ENCODE measurements around the gene ALOX5AP. TPM values are rescaled to one million over a fixed set of nuclear protein-coding genes. Genes with fewer than 3 reads are reported as not detected.

ALOX5AP gene
- total and polyA plus RNA-seq, 7 donors = 11.6 to 65.0 (median 23.9) TPM

DNA sequence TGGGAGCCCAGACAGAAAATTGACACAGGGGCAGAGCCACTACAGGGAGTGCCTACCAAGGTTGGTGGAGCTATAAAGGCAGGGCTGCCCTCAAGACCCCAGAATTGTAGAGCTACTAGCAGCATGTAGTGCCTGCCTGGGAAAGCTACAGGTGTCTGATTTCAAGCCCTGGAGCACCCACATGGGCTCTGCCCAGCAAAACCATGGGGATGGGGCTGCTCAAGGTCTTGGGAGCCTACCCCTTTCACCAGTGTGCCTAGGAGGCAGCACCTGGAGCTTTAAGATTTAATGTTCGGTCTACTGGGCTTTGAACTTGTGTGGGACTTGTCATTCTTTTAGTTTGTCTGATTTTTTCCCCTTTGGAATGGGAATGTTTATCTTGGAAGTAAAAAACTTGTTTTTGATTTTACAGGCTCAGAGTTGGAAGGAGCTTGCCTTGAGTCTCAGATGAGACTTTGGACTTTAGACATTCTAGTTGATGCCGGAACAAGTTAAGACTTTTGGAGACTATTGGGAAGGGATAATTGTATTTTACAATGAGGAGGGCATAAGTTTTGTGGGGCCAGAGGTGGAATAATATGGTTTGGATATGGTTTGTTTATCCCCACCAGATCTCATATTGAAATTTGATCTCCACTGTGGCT is 45.1 kb downstream of the ALOX5AP start:
- Histone ChIP-seq H3K27ac (no peak overlapping the region), H3K36me3 (no peaks in the 10 kb centered on the region), H3K9me3 (no peaks in the 10 kb centered on the region), H3K27me3 (no peaks in the 10 kb centered on the region), H3K4me3 (no peak overlapping the region), H3K4me1 (no peaks in the 10 kb centered on the region)
- 23 to 73% methylated on average over 2 of the region's 2 CpGs for WGBS, 2 donors
- TF ChIP-seq EP300 (IDR thresholded peaks at IDR 0.05) = no peak
- TF ChIP-seq POLR2AphosphoS5 (IDR thresholded peaks at IDR 0.05) = no peak
- TF ChIP-seq, protein P1, sequence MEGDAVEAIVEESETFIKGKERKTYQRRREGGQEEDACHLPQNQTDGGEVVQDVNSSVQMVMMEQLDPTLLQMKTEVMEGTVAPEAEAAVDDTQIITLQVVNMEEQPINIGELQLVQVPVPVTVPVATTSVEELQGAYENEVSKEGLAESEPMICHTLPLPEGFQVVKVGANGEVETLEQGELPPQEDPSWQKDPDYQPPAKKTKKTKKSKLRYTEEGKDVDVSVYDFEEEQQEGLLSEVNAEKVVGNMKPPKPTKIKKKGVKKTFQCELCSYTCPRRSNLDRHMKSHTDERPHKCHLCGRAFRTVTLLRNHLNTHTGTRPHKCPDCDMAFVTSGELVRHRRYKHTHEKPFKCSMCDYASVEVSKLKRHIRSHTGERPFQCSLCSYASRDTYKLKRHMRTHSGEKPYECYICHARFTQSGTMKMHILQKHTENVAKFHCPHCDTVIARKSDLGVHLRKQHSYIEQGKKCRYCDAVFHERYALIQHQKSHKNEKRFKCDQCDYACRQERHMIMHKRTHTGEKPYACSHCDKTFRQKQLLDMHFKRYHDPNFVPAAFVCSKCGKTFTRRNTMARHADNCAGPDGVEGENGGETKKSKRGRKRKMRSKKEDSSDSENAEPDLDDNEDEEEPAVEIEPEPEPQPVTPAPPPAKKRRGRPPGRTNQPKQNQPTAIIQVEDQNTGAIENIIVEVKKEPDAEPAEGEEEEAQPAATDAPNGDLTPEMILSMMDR (IDR thresholded peaks at IDR 0.05) = no peak
- TF ChIP-seq POLR2A (IDR thresholded peaks at IDR 0.05) = no peak
- no peak for DNase-seq
- intact Hi-C loops (cut with DNase I) = no loop called here

DNA sequence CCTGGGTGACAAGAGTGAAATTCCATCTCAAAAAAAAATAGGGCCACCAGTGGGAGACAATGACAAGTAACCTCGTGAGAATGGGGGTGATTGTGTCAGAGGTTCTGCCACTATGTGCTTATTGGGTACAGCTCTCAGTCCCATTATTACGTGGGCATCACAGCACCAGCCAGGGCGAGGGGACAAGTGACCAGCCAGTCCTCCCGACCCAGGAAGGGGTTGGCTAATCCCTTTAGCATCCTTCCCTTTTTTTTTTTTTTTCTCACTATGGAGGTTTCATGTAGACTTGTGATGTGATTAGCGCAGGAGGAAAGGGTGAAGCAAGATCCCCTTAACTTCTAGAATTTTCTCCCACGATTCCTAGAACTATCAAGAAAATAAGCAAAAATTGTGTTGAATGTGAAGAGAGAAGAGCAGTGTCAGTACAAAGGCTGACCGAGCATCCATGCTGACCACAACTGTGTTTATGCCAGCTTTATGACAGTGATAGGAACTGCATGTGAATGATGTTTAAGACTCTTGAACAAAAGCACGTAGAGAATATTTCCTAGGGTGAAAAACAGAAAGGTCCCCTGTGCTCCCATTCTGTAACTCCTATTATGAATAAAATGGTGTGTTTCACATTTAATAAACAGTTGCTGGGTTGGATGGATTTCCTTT is 50.0 kb downstream of the ALOX5AP start:
- TF ChIP-seq EP300 (IDR thresholded peaks at IDR 0.05) (no peak), POLR2A (IDR thresholded peaks at IDR 0.05) (no peak), POLR2AphosphoS5 (IDR thresholded peaks at IDR 0.05) (no peak)
- TF ChIP-seq, protein P1 (IDR thresholded peaks at IDR 0.05) = no peak
- intact Hi-C loops (cut with DNase I) = no loop called here
- Histone ChIP-seq H3K4me3 (no peak overlapping the region), H3K9me3 (no peaks in the 10 kb centered on the region), H3K27me3 (no peaks in the 10 kb centered on the region), H3K27ac (no peak overlapping the region), H3K4me1 (no peaks in the 10 kb centered on the region), H3K36me3 (no peaks in the 10 kb centered on the region)
- 71 to 74% methylated on average over 8 of the region's 8 CpGs for WGBS, 2 donors
- DNase-seq = no peak

DNA sequence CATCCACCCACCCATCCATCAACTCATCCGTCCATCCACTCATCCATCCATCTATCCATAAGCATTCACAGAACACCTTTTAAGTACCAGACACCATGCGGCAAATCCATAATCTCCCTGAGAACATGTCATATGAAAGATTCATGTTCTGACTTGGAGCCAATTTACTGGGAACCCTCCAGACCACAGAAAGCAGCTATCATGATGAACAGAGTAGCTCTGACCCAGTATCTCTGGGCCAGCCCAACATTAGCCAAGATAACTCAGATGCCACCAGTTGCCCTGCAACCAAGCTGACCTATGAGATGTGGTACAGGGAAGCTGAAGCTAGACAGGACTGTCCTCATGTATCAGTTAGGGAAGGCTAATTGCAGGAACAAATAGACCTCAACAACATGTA is 51.3 kb downstream of the ALOX5AP start:
- Histone ChIP-seq H3K4me3 (no peak overlapping the region), H3K9me3 (no peaks in the 10 kb centered on the region), H3K36me3 (no peaks in the 10 kb centered on the region), H3K27ac (no peak overlapping the region), H3K4me1 (peaks cover 0 to 6% (median 4%) of the 10 kb centered on the region in 4 donors), H3K27me3 (no peaks in the 10 kb centered on the region)
- DNase-seq = no peak
- 93 to 94% methylated on average over 2 of the region's 2 CpGs for WGBS, 2 donors
- TF ChIP-seq POLR2A (IDR thresholded peaks at IDR 0.05) (no peak), EP300 (IDR thresholded peaks at IDR 0.05) (no peak), POLR2AphosphoS5 (IDR thresholded peaks at IDR 0.05) (no peak)
- TF ChIP-seq, protein P1 (IDR thresholded peaks at IDR 0.05) = no peak
- intact Hi-C loops (cut with DNase I) = no loop called here

DNA sequence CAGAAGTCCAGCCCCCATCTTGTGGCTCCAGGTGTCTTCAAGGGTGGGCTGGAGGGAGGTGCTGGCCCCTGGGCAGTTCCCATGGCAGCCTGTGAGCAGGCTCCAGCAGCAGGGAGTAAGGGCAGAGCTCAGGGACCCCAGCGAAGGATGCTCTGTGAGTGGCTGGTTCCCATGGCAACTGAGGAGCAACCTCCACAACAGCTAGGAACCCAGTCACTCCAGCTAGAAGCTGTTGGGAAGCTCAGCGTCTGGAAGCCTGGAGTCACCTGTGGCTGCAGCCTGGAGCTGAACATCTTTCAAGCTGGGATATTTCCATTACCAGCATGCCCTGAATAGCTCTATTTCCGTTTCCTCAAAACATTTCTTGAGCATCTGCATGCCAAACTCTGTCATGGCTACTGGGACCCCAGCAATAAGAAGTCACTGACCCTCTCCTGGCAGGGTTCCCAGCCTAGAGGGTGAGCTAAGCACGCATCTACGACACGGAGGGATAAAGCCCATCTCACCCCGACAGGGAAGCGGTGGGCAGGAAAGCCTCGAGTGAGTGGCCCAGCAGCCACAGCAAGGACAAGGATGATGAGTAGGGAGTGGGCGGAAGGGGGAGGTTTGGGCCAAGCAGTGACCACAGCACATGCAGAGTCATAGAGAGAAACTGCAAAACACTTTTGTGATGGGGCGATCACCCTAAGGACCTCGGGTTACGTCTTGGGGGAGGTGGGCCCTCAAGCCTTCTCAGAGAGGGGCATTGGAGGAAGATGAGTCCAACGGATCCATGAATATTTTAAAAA is 52.6 kb downstream of the ALOX5AP start:
- DNase-seq = no peak
- intact Hi-C loops (cut with DNase I) = no loop called here
- no peaks in the 10 kb centered on the region for H3K27me3 ChIP-seq
- no peak overlapping the region for H3K4me3 ChIP-seq
- peaks cover 0 to 18% (median 17%) of the 10 kb centered on the region in 4 donors for H3K4me1 ChIP-seq
- H3K9me3 ChIP-seq = no peaks in the 10 kb centered on the region
- no peaks in the 10 kb centered on the region for H3K36me3 ChIP-seq
- no peak overlapping the region for H3K27ac ChIP-seq
- WGBS, 2 donors = 86 to 87% methylated on average over 14 of the region's 14 CpGs
- TF ChIP-seq POLR2AphosphoS5 (IDR thresholded peaks at IDR 0.05) (no peak), EP300 (IDR thresholded peaks at IDR 0.05) (no peak)
- TF ChIP-seq, protein P1 (IDR thresholded peaks at IDR 0.05) = no peak

Data from sigmoid colon (tissue), 7 donors.